Endothelial cell of umbilical vein (primary cell): ENCODE data around the gene ERO1B. TPM values are rescaled to one million over a fixed set of nuclear protein-coding genes. Genes with fewer than 3 reads are reported as not detected.

Experiments used
- BruUV-seq: library from RNA; stranded (reverse); fragments of 400-500 nt; replicated peaks from 2 replicates; lab custom pipeline; 2021; lab: Mats Ljungman, UMichigan
- CTCF ChIA-PET: fragments of 300-600, 350-600 bp; sonication (Branson Sonifier 250); formaldehyde crosslinking; loops from one replicate; lab custom pipeline; 2021; ENCODE audit warnings: antibody characterized with exemption, inconsistent platforms; lab: Charles Lee
- POLR2A ChIA-PET: fragments of 300-600, 350-600 bp; sonication (Branson Sonifier 250); formaldehyde crosslinking; loops from one replicate; lab custom pipeline; 2021; ENCODE audit warnings: antibody characterized with exemption, inconsistent platforms; lab: Charles Lee
- DNase-seq: peaks from one replicate; pipeline ENCODE4 v3.0.0-alpha.2; 2011; ENCODE audit warnings: low read depth, low spot score
- FAIRE-seq: peaks from 2 replicates; lab custom pipeline; 2011; peaks lifted over from hg19 to GRCh38; lab: Jason Lieb, UNC
- H2AFZ ChIP-seq: 2 replicates; pipeline ENCODE4 v1.6.0; 2012; ENCODE audit warnings: low read depth, low read length, control low read depth, inconsistent platforms
- H3K27ac ChIP-seq: 2 replicates; pipeline ENCODE4 v1.5.1; 2011; ENCODE audit warnings: low read depth, mild to moderate bottlenecking, control low read depth, low read length, moderate library complexity; ENCODE audit not compliant: insufficient read depth
- H3K27me3 ChIP-seq, 2 experiments: 2 replicates each; pipeline versions ENCODE4 v1.6.0 to v1.6.1; 2011; ENCODE audit warnings: low read length in 2 of 2, mixed read lengths in 1 of 2; ENCODE audit not compliant: control insufficient read depth in 2 of 2, insufficient read depth in 2 of 2
- H3K36me3 ChIP-seq, 2 experiments: 2 replicates in 1 of 2; 3 replicates in 1 of 2; pipeline ENCODE4 v1.5.1; 2011; ENCODE audit warnings: low read length in 2 of 2, mild to moderate bottlenecking in 1 of 2, moderate library complexity in 1 of 2; ENCODE audit not compliant: control insufficient read depth in 2 of 2, insufficient read depth in 2 of 2; ENCODE audit errors: extremely low read depth in 1 of 2
- H3K4me1 ChIP-seq: 3 replicates; pipeline ENCODE4 v1.5.1; 2011; ENCODE audit warnings: mild to moderate bottlenecking, low read length; ENCODE audit not compliant: control insufficient read depth, insufficient read depth; ENCODE audit errors: extremely low read depth
- H3K4me2 ChIP-seq: 2 replicates; pipeline ENCODE4 v1.6.1; 2011; ENCODE audit warnings: low read length, control low read depth, mixed read lengths; ENCODE audit not compliant: insufficient read depth
- H3K4me3 ChIP-seq, 3 experiments: fragments of 200-600 bp in 1 of 3; sonication (generic), shearing (Covaris generic) in 1 of 3; replicated peaks in 1 of 3; 2 replicates each; pipeline ENCODE4 v1.5.1; 2011 to 2016; ENCODE audit warnings: control low read depth in 3 of 3, low read length in 3 of 3, mild to moderate bottlenecking in 2 of 3, inconsistent platforms in 1 of 3, low read depth in 1 of 3, moderate library complexity in 1 of 3; ENCODE audit not compliant: insufficient read depth in 1 of 3
- H3K79me2 ChIP-seq: 2 replicates; pipeline ENCODE4 v1.6.0; 2012; ENCODE audit warnings: low read length, inconsistent platforms; ENCODE audit not compliant: control insufficient read depth, insufficient read depth
- H3K9ac ChIP-seq: replicated peaks from 2 replicates; pipeline ENCODE3; 2011; ENCODE audit warnings: low read length, control low read depth; ENCODE audit not compliant: insufficient read depth; ENCODE audit errors: extremely low read depth
- H3K9me1 ChIP-seq: replicated peaks from 3 replicates; pipeline ENCODE4 v1.6.0; 2011; ENCODE audit warnings: mild to moderate bottlenecking, low read length; ENCODE audit not compliant: control insufficient read depth, insufficient read depth; ENCODE audit errors: extremely low read depth
- H3K9me3 ChIP-seq: replicated peaks from 2 replicates; pipeline ENCODE4 v1.5.1; 2012; ENCODE audit warnings: low read length, inconsistent platforms; ENCODE audit not compliant: control insufficient read depth, insufficient read depth
- H4K20me1 ChIP-seq: replicated peaks from 2 replicates; pipeline ENCODE3; 2011; ENCODE audit warnings: mild to moderate bottlenecking, low read length; ENCODE audit not compliant: control insufficient read depth, insufficient read depth; ENCODE audit errors: extremely low read depth
- EZH2 ChIP-seq: IDR thresholded peaks from 2 replicates; pipeline ENCODE4 v1.6.1; 2012; ENCODE audit warnings: borderline replicate concordance, low read depth, mild to moderate bottlenecking, moderate library complexity, low read length, inconsistent platforms; ENCODE audit not compliant: severe bottlenecking
- FOS ChIP-seq: IDR thresholded peaks from 2 replicates; pipeline ENCODE4 v1.6.1; 2011; ENCODE audit warnings: mild to moderate bottlenecking, low read length, moderate library complexity, borderline replicate concordance; ENCODE audit not compliant: insufficient read depth
- GATA2 ChIP-seq: IDR thresholded peaks from 2 replicates; pipeline ENCODE4 v1.7.0; 2011; ENCODE audit warnings: low read depth, mild to moderate bottlenecking, moderate library complexity, mixed read lengths, low read length; ENCODE audit not compliant: insufficient read length, insufficient read depth
- JUN ChIP-seq: IDR thresholded peaks from 2 replicates; pipeline ENCODE4 v1.6.1; 2011; ENCODE audit warnings: borderline replicate concordance, low read depth; ENCODE audit not compliant: insufficient read length, insufficient read depth
- MYC ChIP-seq: IDR thresholded peaks from one replicate; pipeline ENCODE4 v1.6.1; 2011; ENCODE audit warnings: mild to moderate bottlenecking, low read depth, low read length
- POLR2A ChIP-seq: IDR thresholded peaks from 2 replicates; pipeline ENCODE4 v1.6.1; 2012; ENCODE audit warnings: low read depth, mild to moderate bottlenecking, control low read depth, low read length
- POLR2AphosphoS5 ChIP-seq: IDR thresholded peaks from 2 replicates; pipeline ENCODE4 v1.6.1; 2012; ENCODE audit warnings: low read depth, mild to moderate bottlenecking, control low read depth, low read length, moderate library complexity; ENCODE audit not compliant: insufficient read depth
- dilution Hi-C: fragments of 300-500 bp; cut with MboI; formaldehyde crosslinking; loops from one replicate; pipeline ENCODE4 v1.15.0; 2019; ENCODE audit warnings: low sequenced_read_pairs; ENCODE audit not compliant: extremely low pct_ligation_motif_present
- intact Hi-C: fragments of 100-400 bp; cut with micrococcal nuclease; formaldehyde crosslinking; loops from one replicate; pipeline ENCODE4 v1.10.0; 2022
- polyA plus RNA-seq, 4 experiments: library from polyadenylated mRNA; depleted of rRNA in 3 of 4; stranded (reverse) in 3 of 4; unstranded in 1 of 4; fragments of >200 nt; gene quantifications; 2 replicates each; pipeline versions ENCODE4 v1.2.1 to v1.2.3, GENCODE V29; 2011 to 2012; ENCODE audit warnings: missing spikeins in 1 of 4
- total RNA-seq: library from RNA; stranded (reverse); gene quantifications from 2 replicates; pipeline ENCODE4 v1.2.3, GENCODE V29; 2021
- TF ChIP-seq, protein P1 (sequence below): IDR thresholded peaks from 2 replicates; pipeline ENCODE4 v1.6.1; 2011; ENCODE audit not compliant: insufficient read depth, insufficient read length
- TF ChIP-seq, protein P2 (sequence below), 2 donors: IDR thresholded peaks; 1 replicate in 1 of 2; 2 replicates in 1 of 2; pipeline ENCODE4 v1.5.1; 2011; ENCODE audit warnings: low read length in 2 of 2, mild to moderate bottlenecking in 2 of 2, moderate library complexity in 2 of 2, control low read depth in 1 of 2, inconsistent platforms in 1 of 2, low read depth in 1 of 2; ENCODE audit not compliant: insufficient read depth in 1 of 2; ENCODE audit errors: extremely low read depth in 1 of 2

The ERO1B gene
- total and polyA plus RNA-seq, 2 donors (not counting 3 experiments of a cell fraction or from before 2014, with no cell fraction given), result 1.9 to 3.6 TPM

DNA sequence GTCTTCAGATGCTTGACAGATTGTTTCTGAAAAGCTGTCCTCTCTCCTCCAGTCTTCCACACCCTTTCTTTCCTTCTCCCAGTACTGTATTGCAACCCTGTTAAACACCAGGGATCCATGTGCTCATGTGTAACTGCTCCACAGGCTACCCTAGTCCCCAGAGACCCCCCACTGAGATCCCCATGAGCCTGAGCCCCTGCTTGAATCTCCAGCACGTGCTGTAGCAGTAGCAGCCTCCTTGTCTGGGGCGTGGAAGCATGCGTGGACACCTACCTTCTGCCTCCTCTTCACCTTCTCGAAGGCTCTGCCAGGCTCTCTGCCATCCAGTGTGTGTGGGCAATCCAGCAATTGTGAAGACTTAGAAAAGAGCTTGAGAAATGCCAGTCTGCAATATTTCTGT lies 114.2 kb downstream of the ERO1B start:
- TF ChIP-seq EZH2 (no peak), JUN (no peak), POLR2A (no peak), POLR2AphosphoS5 (no peak), FOS (no peak), GATA2 (no peak), MYC (no peak)
- TF ChIP-seq, protein P1, sequence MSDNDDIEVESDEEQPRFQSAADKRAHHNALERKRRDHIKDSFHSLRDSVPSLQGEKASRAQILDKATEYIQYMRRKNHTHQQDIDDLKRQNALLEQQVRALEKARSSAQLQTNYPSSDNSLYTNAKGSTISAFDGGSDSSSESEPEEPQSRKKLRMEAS, result no peak
- TF ChIP-seq, protein P2, sequence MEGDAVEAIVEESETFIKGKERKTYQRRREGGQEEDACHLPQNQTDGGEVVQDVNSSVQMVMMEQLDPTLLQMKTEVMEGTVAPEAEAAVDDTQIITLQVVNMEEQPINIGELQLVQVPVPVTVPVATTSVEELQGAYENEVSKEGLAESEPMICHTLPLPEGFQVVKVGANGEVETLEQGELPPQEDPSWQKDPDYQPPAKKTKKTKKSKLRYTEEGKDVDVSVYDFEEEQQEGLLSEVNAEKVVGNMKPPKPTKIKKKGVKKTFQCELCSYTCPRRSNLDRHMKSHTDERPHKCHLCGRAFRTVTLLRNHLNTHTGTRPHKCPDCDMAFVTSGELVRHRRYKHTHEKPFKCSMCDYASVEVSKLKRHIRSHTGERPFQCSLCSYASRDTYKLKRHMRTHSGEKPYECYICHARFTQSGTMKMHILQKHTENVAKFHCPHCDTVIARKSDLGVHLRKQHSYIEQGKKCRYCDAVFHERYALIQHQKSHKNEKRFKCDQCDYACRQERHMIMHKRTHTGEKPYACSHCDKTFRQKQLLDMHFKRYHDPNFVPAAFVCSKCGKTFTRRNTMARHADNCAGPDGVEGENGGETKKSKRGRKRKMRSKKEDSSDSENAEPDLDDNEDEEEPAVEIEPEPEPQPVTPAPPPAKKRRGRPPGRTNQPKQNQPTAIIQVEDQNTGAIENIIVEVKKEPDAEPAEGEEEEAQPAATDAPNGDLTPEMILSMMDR (IDR thresholded peaks at IDR 0.05; ENCODE audit: extremely low read depth in 1 of 2, insufficient read depth in 1 of 2, low read depth in 1 of 2, low read length in 2 of 2), result no peak
- dilution Hi-C loops (no loop called here), intact Hi-C loops (no loop called here)
- no peaks in the 10 kb centered on the region for H3K9me3 ChIP-seq
- no peak overlapping the region for H3K9ac ChIP-seq
- no peaks in the 10 kb centered on the region for H3K79me2 ChIP-seq
- no peaks in the 10 kb centered on the region for H4K20me1 ChIP-seq
- FAIRE-seq (no peak), DNase-seq (no peak)
- no peaks in the 10 kb centered on the region for H3K27me3 ChIP-seq
- no TSS peak for BruUV-seq
- H3K27ac ChIP-seq, result no peak overlapping the region
- ChIA-PET CTCF (interaction anchor here (1.2 to 1.4 kb wide), 2 partner anchors 12 to 117 kb away, joined by 3 to 4 read pairs; no protein-coding TSS in a partner anchor), POLR2A (no interaction called here)
- no peaks in the 10 kb centered on the region for H3K9me1 ChIP-seq
- no peak overlapping the region for H2AFZ ChIP-seq
- H3K4me2 ChIP-seq, result no peak overlapping the region
- H3K36me3 ChIP-seq, result peaks cover 0 to 2% of the 10 kb centered on the region in 2 experiments
- H3K4me3 ChIP-seq, result no peak overlapping the region
- no peaks in the 10 kb centered on the region for H3K4me1 ChIP-seq
